K562 (cell line): ENCODE measurements around the gene TARS3. TPM values are rescaled to one million over a fixed set of nuclear protein-coding genes. Genes with fewer than 3 reads are reported as not detected.

ENCODE experiments used
- ATAC-seq: fragments of 200-7000 bp; cut with Tn5 transposase; 3 replicates; pipeline ENCODE4 v1.9.1; 2020; ENCODE audit warnings: moderate library complexity
- BruUV-seq: library from RNA; stranded (reverse); fragments of 400-500 nt; replicated peaks from 2 replicates; lab custom pipeline; 2021; lab: Mats Ljungman, UMichigan
- CTCF ChIA-PET: fragments of 300-600 bp; formaldehyde crosslinking; extraction: SDS; loops from one replicate; lab custom pipeline; 2021; ENCODE audit warnings: low intra/inter-chr PET ratio; lab: Yijun Ruan, JAX
- POLR2A ChIA-PET: fragments of 300-600, 350-650 bp; sonication (Branson Sonifier 250); formaldehyde crosslinking; extraction: SDS; loops from one replicate; lab custom pipeline; 2021; ENCODE audit warnings: antibody characterized with exemption, inconsistent platforms; lab: Yijun Ruan, JAX
- DNase-seq, 4 experiments: peaks; one replicate each; pipeline versions ENCODE4 v3.0.0 to v3.0.0-alpha.2; 2011 to 2018; ENCODE audit warnings: low spot score in 3 of 4, mixed read lengths in 3 of 4; ENCODE audit errors: extremely low read depth in 1 of 4
- FAIRE-seq: peaks from 2 replicates; lab custom pipeline; 2011; peaks lifted over from hg19 to GRCh38; lab: Jason Lieb, UNC
- H2AFZ ChIP-seq: 2 replicates; pipeline ENCODE4 v1.6.0; 2011; ENCODE audit warnings: low read depth, low read length, control low read depth, inconsistent platforms
- H3K27ac ChIP-seq: fragments of 200-600 bp; 3 replicates; pipeline ENCODE4 v1.8.0; 2011; ENCODE audit warnings: low read depth, mild to moderate bottlenecking, control low read depth, inconsistent platforms, low read length, moderate library complexity, mixed read lengths; ENCODE audit errors: extremely low read depth
- H3K27me3 ChIP-seq, 2 experiments: fragments of 300-600 bp in 1 of 2; 2 replicates in 1 of 2; 3 replicates in 1 of 2; pipeline versions ENCODE4 v1.6.0 to v1.8.0; 2011; ENCODE audit warnings: inconsistent platforms in 2 of 2, low read length in 2 of 2, mild to moderate bottlenecking in 1 of 2, mixed read lengths in 1 of 2, moderate library complexity in 1 of 2; ENCODE audit not compliant: control insufficient read depth in 2 of 2, insufficient read depth in 2 of 2
- H3K36me3 ChIP-seq: fragments of 300-600 bp; 3 replicates; pipeline ENCODE4 v1.8.0; 2011; ENCODE audit warnings: mild to moderate bottlenecking, low read length, inconsistent platforms; ENCODE audit not compliant: control insufficient read depth, insufficient read depth
- H3K4me1 ChIP-seq, 2 experiments: fragments of 200-600 bp in 1 of 2; replicated peaks in 1 of 2; 2 replicates in 1 of 2; 3 replicates in 1 of 2; pipeline versions ENCODE4 v1.5.1 to v1.8.0; 2011; ENCODE audit warnings: inconsistent platforms in 2 of 2, low read length in 2 of 2, mild to moderate bottlenecking in 1 of 2, mixed read lengths in 1 of 2, moderate library complexity in 1 of 2; ENCODE audit not compliant: control insufficient read depth in 2 of 2, insufficient read depth in 2 of 2
- H3K4me2 ChIP-seq: 2 replicates; pipeline ENCODE4 v1.6.1; 2011; ENCODE audit warnings: low read length, control low read depth, inconsistent platforms, mixed read lengths; ENCODE audit not compliant: insufficient read depth
- H3K4me3 ChIP-seq: fragments of 200-600 bp; sonication (generic), shearing (Covaris generic); 2 replicates; pipeline ENCODE4 v1.5.1; 2016; ENCODE audit warnings: control low read depth, inconsistent platforms
- H3K79me2 ChIP-seq: fragments of 200-600 bp; 3 replicates; pipeline ENCODE4 v1.8.0; 2011; ENCODE audit warnings: low read length, inconsistent platforms; ENCODE audit not compliant: control insufficient read depth, insufficient read depth
- H3K9ac ChIP-seq, 2 experiments: 2 replicates each; pipeline versions ENCODE4 v1.6.0 to v1.6.1; 2011; ENCODE audit warnings: low read depth in 2 of 2, low read length in 2 of 2, control low read depth in 1 of 2, inconsistent platforms in 1 of 2, mild to moderate bottlenecking in 1 of 2, mixed read lengths in 1 of 2; ENCODE audit not compliant: insufficient read depth in 1 of 2
- H3K9me1 ChIP-seq: one replicate; pipeline ENCODE4 v1.6.0; 2011; ENCODE audit warnings: inconsistent platforms, mild to moderate bottlenecking, low read length, moderate library complexity; ENCODE audit not compliant: control insufficient read depth, insufficient read depth
- H3K9me3 ChIP-seq: replicated peaks from 2 replicates; pipeline ENCODE4 v1.5.1; 2011; ENCODE audit warnings: low read depth, low read length, inconsistent platforms; ENCODE audit not compliant: control insufficient read depth, insufficient read depth
- H4K20me1 ChIP-seq: replicated peaks from 2 replicates; pipeline ENCODE4 v1.6.1; 2011; ENCODE audit warnings: low read length, inconsistent platforms, mixed read lengths; ENCODE audit not compliant: control insufficient read depth, insufficient read depth
- FOXK1 ChIP-seq: sonication (generic); formaldehyde crosslinking; IDR thresholded peaks from 2 replicates; pipeline ENCODE4 v1.8.0; 2022; ENCODE audit warnings: missing genetic modification reagents, mild to moderate bottlenecking, borderline replicate concordance
- GATA2 ChIP-seq: sonication (generic); formaldehyde crosslinking; IDR thresholded peaks from 2 replicates; pipeline ENCODE4 v1.4.0; 2020; ENCODE audit warnings: mild to moderate bottlenecking, missing genetic modification reagents
- KHSRP ChIP-seq: fragments of 450-650 bp; IDR thresholded peaks from 2 replicates; pipeline ENCODE4 v1.6.1; 2017
- ZNF217 ChIP-seq: sonication (generic); formaldehyde crosslinking; IDR thresholded peaks from 2 replicates; pipeline ENCODE4 v1.8.0; 2022; ENCODE audit warnings: mild to moderate bottlenecking, missing genetic modification reagents
- ZNF644 ChIP-seq: fragments of 200-800 bp; sonication (Bioruptor generic); IDR thresholded peaks from 2 replicates; pipeline ENCODE4 v1.6.1; 2016; ENCODE audit warnings: low read depth, missing genetic modification characterization, missing compliant biosample characterization
- WGBS: fragments of 100-300 bp; shearing (Covaris generic); methylation state at CpG from one replicate; pipeline ENCODE4 v1.1.6; 2016; ENCODE audit warnings: low coverage, mixed read lengths; ENCODE audit not compliant: insufficient coverage; ENCODE audit errors: missing lambda C conversion rate; 5-methylcytosine and 5-hydroxymethylcytosine counted together
- in situ Hi-C: fragments of 300-500 bp; cut with MboI; formaldehyde crosslinking; loops from 4 replicates; pipeline ENCODE4 v1.15.0; 2018; ENCODE audit warnings: inconsistent platforms, mixed read lengths
- intact Hi-C: fragments of 100-400 bp; cut with micrococcal nuclease; formaldehyde crosslinking; loops from 2 replicates; pipeline ENCODE4 v1.14.2; 2022
- polyA plus RNA-seq, 8 experiments: library from polyadenylated mRNA; depleted of rRNA in 4 of 8; stranded (reverse) in 5 of 8; unstranded in 3 of 8; fragments of >200 nt; fragmentation: Nextera tagmentation in 2 of 8; fragmentation: Illumina TruSeq in 1 of 8; extraction: Ambion mirVana in 2 of 8; extraction: Trizol in 1 of 8; gene quantifications; 2 replicates each; pipeline versions ENCODE4 v1.2.1 to v1.2.3, GENCODE V29; 2011 to 2014; ENCODE audit warnings: inconsistent platforms in 1 of 8, missing spikeins in 1 of 8
- total RNA-seq, 7 experiments: library from RNA; depleted of rRNA in 6 of 7; stranded (reverse); fragments of >200 nt in 6 of 7; fragmentation: Illumina TruSeq in 2 of 7; extraction: Trizol in 2 of 7; gene quantifications; 2 replicates each; pipeline versions ENCODE4 v1.2.1 to v1.2.3, GENCODE V29; 2011 to 2021; ENCODE audit warnings: low replicate concordance in 1 of 7
- TF ChIP-seq, protein P1 (sequence below): fragments of 450-650 bp; IDR thresholded peaks from 2 replicates; pipeline ENCODE4 v1.6.1; 2016
- TF ChIP-seq, protein P2 (sequence below): fragments of 450-650 bp; formaldehyde crosslinking; IDR thresholded peaks from 2 replicates; pipeline ENCODE4 v1.4.0; 2020; ENCODE audit warnings: mild to moderate bottlenecking, moderate library complexity

TARS3 gene
- total and polyA plus RNA-seq, 9 of the 15 experiments (the other 6 are each of a cell fraction or from before 2014, with no cell fraction given): 2.1 to 14.7 (median 9.8) TPM

DNA sequence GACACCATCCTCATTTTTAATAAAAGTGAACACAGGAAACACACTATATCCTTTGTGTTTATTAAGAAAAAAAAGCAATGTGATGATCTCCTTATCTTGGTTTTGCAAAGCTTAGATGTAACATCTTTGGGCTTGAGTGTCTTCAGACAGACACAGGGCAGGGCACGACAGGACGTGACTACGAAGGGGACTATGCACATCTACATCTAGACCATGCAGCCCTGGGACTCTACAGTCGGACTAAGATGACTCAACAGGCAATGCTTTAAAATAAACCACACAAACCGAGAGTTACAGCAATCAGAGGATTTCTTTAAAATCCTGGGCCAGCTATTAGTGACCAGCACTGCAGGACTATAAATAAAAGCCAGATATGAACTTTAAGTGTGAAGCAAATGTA lies 49.3 kb downstream of the TARS3 start:
- H3K27me3 ChIP-seq: no peaks in the 10 kb centered on the region
- no peak for TF ChIP-seq GATA2 (CRISPR knock-in tag)
- TF ChIP-seq KHSRP: no peak
- no peak for TF ChIP-seq ZNF217 (CRISPR knock-in tag)
- TF ChIP-seq, protein P1, sequence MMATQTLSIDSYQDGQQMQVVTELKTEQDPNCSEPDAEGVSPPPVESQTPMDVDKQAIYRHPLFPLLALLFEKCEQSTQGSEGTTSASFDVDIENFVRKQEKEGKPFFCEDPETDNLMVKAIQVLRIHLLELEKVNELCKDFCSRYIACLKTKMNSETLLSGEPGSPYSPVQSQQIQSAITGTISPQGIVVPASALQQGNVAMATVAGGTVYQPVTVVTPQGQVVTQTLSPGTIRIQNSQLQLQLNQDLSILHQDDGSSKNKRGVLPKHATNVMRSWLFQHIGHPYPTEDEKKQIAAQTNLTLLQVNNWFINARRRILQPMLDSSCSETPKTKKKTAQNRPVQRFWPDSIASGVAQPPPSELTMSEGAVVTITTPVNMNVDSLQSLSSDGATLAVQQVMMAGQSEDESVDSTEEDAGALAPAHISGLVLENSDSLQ: no peak
- TF ChIP-seq FOXK1 (CRISPR knock-in tag): no peak
- TF ChIP-seq, protein P2, sequence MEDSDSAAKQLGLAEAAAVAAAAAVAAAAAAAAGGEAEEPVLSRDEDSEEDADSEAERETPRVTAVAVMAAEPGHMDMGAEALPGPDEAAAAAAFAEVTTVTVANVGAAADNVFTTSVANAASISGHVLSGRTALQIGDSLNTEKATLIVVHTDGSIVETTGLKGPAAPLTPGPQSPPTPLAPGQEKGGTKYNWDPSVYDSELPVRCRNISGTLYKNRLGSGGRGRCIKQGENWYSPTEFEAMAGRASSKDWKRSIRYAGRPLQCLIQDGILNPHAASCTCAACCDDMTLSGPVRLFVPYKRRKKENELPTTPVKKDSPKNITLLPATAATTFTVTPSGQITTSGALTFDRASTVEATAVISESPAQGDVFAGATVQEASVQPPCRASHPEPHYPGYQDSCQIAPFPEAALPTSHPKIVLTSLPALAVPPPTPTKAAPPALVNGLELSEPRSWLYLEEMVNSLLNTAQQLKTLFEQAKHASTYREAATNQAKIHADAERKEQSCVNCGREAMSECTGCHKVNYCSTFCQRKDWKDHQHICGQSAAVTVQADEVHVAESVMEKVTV (CRISPR knock-in tag): no peak
- no peak for TF ChIP-seq ZNF644 (tag)
- TF ChIP-seq, all 486 proteins: peak for 0
- Histone ChIP-seq H3K9me3 (no peaks in the 10 kb centered on the region), H3K4me2 (no peak overlapping the region), H3K4me3 (no peak overlapping the region), H3K4me1 (no peaks in the 10 kb centered on the region), H3K36me3 (peaks cover 47% of the 10 kb centered on the region; the same call in 1 of the 3 replicates), H4K20me1 (no peaks in the 10 kb centered on the region), H3K79me2 (no peaks in the 10 kb centered on the region), H3K9me1 (no peaks in the 10 kb centered on the region), H3K9ac (no peak overlapping the region), H2AFZ (no peak overlapping the region), H3K27ac (no peak overlapping the region)
- WGBS: 63% methylated on average over 5 of the region's 5 CpGs
- intact Hi-C loops (no loop called here), in situ Hi-C loops (no loop called here)
- ChIA-PET CTCF (no interaction called here), POLR2A (no interaction called here)
- no TSS peak for BruUV-seq
- DNase-seq (no peak), FAIRE-seq (no peak), ATAC-seq (no peak)
